ENCODE data around the gene NUP98. TPM values are rescaled to one million over a fixed set of nuclear protein-coding genes. Genes with fewer than 3 reads are reported as not detected.

NUP98 gene
- total and polyA plus RNA-seq, 2 of the 13 experiments (the other 11 are each of a cell fraction or from before 2014, with no cell fraction given): 76.6 to 85.3 TPM

DNA sequence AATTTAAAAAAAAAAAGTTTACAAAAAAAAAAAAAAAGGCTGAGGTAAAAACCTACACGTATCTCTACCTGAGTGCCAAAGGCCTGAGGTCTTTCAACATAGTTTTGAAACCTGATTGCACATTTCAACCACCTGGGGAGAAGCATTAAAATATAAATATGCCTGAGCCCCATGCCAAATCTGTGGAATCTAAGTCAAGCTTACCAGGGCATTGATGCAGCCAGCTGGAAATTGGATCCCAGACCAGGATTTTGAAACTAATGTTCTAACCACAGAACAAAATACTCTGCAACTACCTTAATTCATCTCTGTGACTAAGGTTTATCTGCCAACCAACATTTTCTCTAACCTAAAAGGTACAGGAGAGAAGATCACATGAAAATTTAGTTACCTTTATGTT, 87.4 kb downstream of the NUP98 start (continued):
- TF ChIP-seq, protein P1, sequence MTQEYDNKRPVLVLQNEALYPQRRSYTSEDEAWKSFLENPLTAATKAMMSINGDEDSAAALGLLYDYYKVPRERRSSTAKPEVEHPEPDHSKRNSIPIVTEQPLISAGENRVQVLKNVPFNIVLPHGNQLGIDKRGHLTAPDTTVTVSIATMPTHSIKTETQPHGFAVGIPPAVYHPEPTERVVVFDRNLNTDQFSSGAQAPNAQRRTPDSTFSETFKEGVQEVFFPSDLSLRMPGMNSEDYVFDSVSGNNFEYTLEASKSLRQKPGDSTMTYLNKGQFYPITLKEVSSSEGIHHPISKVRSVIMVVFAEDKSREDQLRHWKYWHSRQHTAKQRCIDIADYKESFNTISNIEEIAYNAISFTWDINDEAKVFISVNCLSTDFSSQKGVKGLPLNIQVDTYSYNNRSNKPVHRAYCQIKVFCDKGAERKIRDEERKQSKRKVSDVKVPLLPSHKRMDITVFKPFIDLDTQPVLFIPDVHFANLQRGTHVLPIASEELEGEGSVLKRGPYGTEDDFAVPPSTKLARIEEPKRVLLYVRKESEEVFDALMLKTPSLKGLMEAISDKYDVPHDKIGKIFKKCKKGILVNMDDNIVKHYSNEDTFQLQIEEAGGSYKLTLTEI (CRISPR knock-in tag; conservative IDR thresholded peaks at IDR 0.05): no peak
- no peak for TF ChIP-seq ZNF501 (CRISPR knock-in tag; IDR thresholded peaks at IDR 0.05)
- no peak for TF ChIP-seq GMEB2 (CRISPR knock-in tag; IDR thresholded peaks at IDR 0.05; ENCODE audit: low read depth)
- TF ChIP-seq, protein P2, sequence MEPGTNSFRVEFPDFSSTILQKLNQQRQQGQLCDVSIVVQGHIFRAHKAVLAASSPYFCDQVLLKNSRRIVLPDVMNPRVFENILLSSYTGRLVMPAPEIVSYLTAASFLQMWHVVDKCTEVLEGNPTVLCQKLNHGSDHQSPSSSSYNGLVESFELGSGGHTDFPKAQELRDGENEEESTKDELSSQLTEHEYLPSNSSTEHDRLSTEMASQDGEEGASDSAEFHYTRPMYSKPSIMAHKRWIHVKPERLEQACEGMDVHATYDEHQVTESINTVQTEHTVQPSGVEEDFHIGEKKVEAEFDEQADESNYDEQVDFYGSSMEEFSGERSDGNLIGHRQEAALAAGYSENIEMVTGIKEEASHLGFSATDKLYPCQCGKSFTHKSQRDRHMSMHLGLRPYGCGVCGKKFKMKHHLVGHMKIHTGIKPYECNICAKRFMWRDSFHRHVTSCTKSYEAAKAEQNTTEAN (CRISPR knock-in tag; conservative IDR thresholded peaks at IDR 0.05): no peak
- TF ChIP-seq SOX6 (IDR thresholded peaks at IDR 0.05): no peak
- no peak for TF ChIP-seq SOX6 (CRISPR knock-in tag; IDR thresholded peaks at IDR 0.05)
- TF ChIP-seq IRF9 (CRISPR knock-in tag; IDR thresholded peaks at IDR 0.05; ENCODE audit: borderline replicate concordance): no peak
- TF ChIP-seq CSRNP2 (CRISPR knock-in tag; conservative IDR thresholded peaks at IDR 0.05; ENCODE audit: low read depth): no peak
- TF ChIP-seq PCBP2 (optimal IDR thresholded peaks at IDR 0.05; ENCODE audit: low read depth, low read length, poor library complexity, severe bottlenecking): no peak
